ENCODE measurements around the gene MVB12B. TPM values are rescaled to one million over a fixed set of nuclear protein-coding genes. Genes with fewer than 3 reads are reported as not detected.

MVB12B gene
- total RNA-seq, 1 donor from 2014 or later, result 20.2 TPM

DNA sequence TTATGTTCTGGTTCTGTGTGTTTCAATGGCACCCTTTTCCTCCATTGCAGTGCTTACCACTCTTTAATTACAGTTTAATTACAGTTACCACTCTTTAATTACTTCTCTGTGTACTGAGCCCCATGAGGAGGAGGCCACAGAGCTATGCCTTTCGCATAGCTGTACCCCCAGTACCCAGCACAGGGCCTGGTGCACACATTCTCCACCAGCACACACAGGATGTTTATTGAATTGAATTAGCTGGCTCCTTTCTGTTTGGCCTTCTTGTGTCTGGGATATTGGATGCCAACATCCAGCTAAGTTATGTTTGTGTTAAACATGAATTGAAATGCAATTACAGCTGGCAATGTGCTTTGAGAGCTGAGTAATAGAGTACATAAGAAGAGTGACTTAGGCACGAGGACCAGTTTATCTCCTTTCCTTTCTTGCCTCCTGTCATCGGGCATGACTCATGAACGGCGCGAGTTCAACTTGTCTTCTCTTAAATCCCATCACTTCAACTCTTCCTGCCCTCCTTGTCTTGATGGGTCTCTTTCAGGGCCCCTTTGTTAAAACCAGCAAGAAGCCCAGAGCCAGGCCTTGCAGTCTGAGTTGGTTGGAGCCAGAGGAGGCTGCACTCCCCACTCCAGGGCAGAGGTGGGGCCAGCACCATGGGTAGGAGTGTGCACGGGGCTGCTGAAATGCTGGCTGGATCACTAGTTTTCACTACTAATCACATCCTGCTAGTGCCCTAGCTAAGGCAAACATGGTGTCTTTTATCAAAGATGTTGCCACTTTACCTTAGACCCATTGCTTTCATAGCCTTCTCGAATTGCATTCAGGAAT is 37.4 kb downstream of the MVB12B start:
- DNase-seq (ENCODE audit: extremely low spot score, unreplicated experiment), result no peak
- Mint-ChIP-seq H3K4me3 (ENCODE audit: unreplicated experiment) (no peak overlapping the region), H3K27me3 (ENCODE audit: unreplicated experiment) (no peaks in the 10 kb centered on the region), H3K9me3 (ENCODE audit: unreplicated experiment) (peaks cover 40% of the 10 kb centered on the region), H3K27ac (ENCODE audit: unreplicated experiment) (no peak overlapping the region), H3K4me1 (ENCODE audit: unreplicated experiment) (peaks cover 3% of the 10 kb centered on the region), H3K36me3 (ENCODE audit: unreplicated experiment) (peaks cover 40% of the 10 kb centered on the region)
- TF ChIP-seq, protein P1, sequence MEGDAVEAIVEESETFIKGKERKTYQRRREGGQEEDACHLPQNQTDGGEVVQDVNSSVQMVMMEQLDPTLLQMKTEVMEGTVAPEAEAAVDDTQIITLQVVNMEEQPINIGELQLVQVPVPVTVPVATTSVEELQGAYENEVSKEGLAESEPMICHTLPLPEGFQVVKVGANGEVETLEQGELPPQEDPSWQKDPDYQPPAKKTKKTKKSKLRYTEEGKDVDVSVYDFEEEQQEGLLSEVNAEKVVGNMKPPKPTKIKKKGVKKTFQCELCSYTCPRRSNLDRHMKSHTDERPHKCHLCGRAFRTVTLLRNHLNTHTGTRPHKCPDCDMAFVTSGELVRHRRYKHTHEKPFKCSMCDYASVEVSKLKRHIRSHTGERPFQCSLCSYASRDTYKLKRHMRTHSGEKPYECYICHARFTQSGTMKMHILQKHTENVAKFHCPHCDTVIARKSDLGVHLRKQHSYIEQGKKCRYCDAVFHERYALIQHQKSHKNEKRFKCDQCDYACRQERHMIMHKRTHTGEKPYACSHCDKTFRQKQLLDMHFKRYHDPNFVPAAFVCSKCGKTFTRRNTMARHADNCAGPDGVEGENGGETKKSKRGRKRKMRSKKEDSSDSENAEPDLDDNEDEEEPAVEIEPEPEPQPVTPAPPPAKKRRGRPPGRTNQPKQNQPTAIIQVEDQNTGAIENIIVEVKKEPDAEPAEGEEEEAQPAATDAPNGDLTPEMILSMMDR (IDR thresholded peaks at IDR 0.05), result no peak

DNA sequence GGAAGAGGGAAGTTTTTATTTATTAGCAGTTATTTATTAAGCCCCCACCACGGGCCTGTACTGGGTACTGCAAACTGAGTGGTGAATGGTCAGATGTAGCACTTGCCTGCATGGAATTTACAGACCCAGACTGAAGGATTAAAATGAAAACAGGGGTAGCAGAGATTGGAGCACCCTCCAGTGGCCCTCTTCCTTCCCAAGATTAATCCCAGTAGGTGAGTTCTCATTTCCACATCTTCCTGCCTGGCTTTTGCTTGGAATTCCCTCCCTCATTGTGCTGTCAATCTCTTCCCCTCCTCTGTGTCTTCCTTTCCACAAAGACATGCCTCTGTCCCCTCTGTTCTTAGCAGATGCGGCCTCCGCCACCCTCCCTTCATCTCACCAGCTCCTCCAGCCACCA is 39.2 kb downstream of the MVB12B start:
- TF ChIP-seq, protein P1 (IDR thresholded peaks at IDR 0.05), result no peak
- H3K4me1 Mint-ChIP-seq (ENCODE audit: unreplicated experiment), result peaks cover 3% of the 10 kb centered on the region

DNA sequence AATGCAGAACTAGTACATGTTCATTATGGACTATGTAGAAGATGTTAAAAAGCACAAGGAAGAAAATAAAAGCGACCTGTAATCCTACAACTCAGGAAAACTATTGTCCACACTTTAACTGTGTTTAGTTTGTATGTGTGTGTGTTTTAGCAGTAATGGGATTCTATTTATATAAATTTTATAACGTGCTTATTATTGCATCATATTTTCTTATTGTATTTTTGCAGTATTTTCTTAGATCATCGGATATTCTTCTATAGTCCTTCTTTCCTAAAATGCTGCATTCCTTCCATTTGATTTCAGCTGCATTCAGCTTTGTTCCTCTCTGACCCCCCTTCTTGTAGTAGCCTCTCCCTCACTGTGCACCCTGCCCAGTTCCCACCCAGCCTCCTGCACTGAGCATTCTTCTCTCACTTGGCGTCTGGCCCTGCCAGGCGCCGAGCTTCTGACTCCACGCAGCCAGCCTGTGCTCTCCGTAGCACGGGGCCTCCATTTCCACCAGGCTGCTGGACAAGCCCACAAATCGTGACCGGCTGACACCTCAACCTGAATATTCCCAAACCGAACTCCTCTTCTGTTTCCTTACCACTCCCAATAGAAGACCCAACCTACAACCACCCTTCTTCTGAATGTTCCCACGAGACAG is 39.9 kb downstream of the MVB12B start:
- no peak overlapping the region for H3K4me3 Mint-ChIP-seq (ENCODE audit: unreplicated experiment)
- no peak for DNase-seq (ENCODE audit: extremely low spot score, unreplicated experiment)
- no peaks in the 10 kb centered on the region for H3K27me3 Mint-ChIP-seq (ENCODE audit: unreplicated experiment)
- H3K4me1 Mint-ChIP-seq (ENCODE audit: unreplicated experiment), result peaks cover 3% of the 10 kb centered on the region
- peaks cover 23% of the 10 kb centered on the region for H3K36me3 Mint-ChIP-seq (ENCODE audit: unreplicated experiment)
- H3K9me3 Mint-ChIP-seq (ENCODE audit: unreplicated experiment), result peaks cover 21% of the 10 kb centered on the region
- H3K27ac Mint-ChIP-seq (ENCODE audit: unreplicated experiment), result no peak overlapping the region
- TF ChIP-seq, protein P1 (IDR thresholded peaks at IDR 0.05), result no peak

More for the DNA sequence above, 39.2 kb downstream of the MVB12B start:
- H3K27me3 Mint-ChIP-seq (ENCODE audit: unreplicated experiment), result no peaks in the 10 kb centered on the region
- H3K9me3 Mint-ChIP-seq (ENCODE audit: unreplicated experiment), result peaks cover 28% of the 10 kb centered on the region
- H3K4me3 Mint-ChIP-seq (ENCODE audit: unreplicated experiment), result no peak overlapping the region
- H3K36me3 Mint-ChIP-seq (ENCODE audit: unreplicated experiment), result peaks cover 28% of the 10 kb centered on the region
- no peak for DNase-seq (ENCODE audit: extremely low spot score, unreplicated experiment)
- H3K27ac Mint-ChIP-seq (ENCODE audit: unreplicated experiment), result no peak overlapping the region

DNA sequence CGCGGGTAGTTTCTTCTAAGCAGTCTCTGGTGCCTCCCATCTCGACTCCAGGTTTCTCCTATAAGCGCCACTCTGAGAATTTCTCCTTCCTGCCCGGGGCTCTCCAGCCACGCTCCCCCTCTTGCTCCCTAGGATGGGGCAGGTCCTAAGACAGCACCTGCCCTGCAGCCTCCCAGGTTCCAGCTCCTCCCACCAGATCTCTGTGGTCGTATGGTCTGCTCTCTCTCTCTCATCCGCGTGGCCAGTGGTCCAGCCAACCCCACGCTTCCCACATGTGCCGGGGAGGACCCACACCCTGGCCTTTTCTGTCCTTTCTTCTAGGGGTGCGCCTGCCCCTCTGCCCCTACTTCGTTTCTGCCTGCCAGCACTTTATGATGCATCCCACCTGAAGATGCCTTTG is 40.5 kb downstream of the MVB12B start:
- Mint-ChIP-seq H3K36me3 (ENCODE audit: unreplicated experiment) (peaks cover 18% of the 10 kb centered on the region), H3K27ac (ENCODE audit: unreplicated experiment) (no peak overlapping the region)

More for the DNA sequence above, 40.5 kb downstream of the MVB12B start:
- no peaks in the 10 kb centered on the region for H3K27me3 Mint-ChIP-seq (ENCODE audit: unreplicated experiment)
- H3K9me3 Mint-ChIP-seq (ENCODE audit: unreplicated experiment), result peaks cover 14% of the 10 kb centered on the region
- TF ChIP-seq, protein P1 (IDR thresholded peaks at IDR 0.05), result no peak
- H3K4me3 Mint-ChIP-seq (ENCODE audit: unreplicated experiment), result no peak overlapping the region
- H3K4me1 Mint-ChIP-seq (ENCODE audit: unreplicated experiment), result peaks cover 5% of the 10 kb centered on the region
- no peak for DNase-seq (ENCODE audit: extremely low spot score, unreplicated experiment)

Measured in osteocyte (in vitro differentiated cells).